HG03095 (cell line): ENCODE results near the gene TPK1.

Experiments used
- ATAC-seq: cut with Tn5 transposase; IDR thresholded peaks from one replicate; pipeline ENCODE4 v1.9.1; 2021; ENCODE audit warnings: moderate library complexity; ENCODE audit not compliant: unreplicated experiment

TPK1 gene

GRCh38 chr7:144488977-144489376 is 346.9 kb downstream of the TPK1 start:
- no peak for ATAC-seq

DNA sequence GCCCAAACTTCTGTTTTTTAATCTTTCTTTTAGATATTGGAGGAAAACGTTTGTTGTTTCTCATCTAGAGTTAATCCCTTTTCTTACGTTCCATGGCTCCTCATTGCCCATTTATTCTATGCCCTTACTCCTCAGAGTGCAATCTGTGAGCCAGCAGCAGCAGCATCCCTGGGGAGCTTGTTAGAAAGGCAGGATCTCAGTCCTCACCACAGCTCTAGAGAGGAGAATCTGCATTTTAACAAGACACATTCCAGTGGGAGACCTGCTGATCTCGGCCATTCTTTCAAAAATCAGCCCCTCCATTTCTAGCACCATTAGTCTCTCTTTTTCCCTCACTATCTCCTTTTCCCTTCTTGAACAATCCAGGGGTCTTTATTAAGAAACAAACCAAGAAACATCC is 348.0 kb downstream of the TPK1 start:
- no peak for ATAC-seq

DNA sequence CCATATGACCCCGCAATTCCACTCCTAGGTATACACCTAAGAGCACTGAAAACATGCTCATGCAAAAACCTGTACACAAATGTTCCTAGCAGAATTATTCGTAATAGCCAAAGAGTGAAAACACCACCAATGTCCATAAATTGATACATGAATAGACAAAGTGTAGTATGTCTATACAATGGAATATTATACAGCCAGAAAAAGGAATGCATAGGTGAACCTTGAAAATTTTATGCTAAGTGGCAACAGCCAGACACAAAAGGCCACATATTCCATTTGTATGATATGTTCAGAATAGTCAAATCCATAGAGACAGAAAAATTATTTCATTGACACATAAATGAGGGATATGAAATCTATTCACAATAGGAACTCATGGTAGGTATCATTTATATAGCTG is 351.4 kb downstream of the TPK1 start:
- no peak for ATAC-seq

GRCh38 chr7:144483189-144483588 is 352.7 kb downstream of the TPK1 start:
- no peak for ATAC-seq

- ATAC-seq = no peak
Measured at GRCh38 chr7:144481833-144482232, 354.0 kb downstream of the TPK1 start.

DNA sequence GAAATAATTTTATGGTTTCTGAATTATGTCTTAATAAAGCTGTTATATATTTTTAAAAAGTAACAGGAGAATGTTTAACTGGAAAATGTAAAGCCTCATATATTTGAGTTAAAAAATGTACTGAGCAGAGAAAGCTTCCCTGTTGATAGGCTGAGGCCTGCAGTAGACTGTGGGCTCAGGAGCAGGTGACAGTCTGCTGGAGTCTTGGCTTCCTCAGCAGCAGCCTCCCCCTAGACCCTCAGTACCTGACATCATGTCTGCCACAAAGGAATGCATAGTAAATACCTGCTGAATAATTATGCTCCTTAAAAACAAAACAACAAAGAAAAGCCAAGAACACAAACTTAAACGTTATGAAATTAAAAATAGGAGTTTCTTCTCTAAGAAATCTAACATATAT is 358.5 kb downstream of the TPK1 start:
- no peak for ATAC-seq

DNA sequence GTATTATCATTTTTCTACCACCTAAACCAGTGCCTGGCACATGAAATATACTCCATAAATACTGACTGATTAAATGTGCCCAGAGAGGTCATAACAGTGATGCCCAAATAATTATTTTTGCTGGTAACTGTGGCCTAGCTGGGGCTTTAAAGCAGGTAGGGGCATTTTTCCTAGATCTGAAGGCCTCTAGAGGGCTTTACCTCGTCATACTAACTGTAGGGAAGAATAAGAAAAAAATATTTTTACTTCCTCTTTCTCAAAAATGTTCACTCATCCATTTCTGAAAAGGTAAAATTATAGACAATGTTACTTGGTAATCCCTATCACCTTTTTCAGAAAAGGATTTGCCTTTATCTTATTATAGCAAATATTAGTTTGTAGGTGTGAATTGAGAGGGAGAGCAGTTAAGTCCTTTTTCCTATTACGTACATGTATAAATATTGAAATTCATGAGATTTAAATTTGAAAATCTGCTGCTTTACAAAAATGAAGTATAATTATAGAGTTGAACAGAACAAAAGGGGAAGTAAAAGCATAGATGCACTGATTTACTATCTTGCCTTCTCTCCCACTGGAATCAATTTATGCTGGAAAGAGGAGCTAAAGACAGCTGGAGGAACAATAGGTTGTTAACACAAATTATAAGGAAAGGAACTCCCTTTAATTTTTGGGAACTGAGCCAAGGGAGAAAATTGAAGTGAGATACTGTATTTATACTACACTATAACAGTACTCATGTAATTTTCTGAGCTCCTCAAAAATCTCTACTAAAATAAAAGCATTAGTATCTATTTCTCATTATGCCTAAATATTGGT is 360.8 kb downstream of the TPK1 start:
- ATAC-seq = no peak

DNA sequence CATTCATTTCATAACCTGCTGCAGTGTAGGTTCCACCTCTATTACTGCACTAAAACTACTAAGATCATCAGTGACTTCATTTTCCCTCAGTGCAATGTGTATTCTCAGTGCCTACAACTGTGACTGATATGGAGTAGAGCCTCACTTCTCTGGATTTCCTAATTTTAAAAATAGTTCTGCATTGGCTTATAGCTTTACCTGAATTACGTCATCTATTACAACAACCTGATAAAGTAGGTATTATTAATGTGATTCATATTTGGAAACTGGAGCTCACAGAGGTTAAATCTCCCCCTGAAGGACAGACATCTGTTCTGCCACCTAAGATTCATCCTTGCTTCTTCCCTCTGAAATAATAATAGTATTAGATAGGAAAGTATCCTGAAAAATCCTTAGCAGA is 361.5 kb downstream of the TPK1 start:
- no peak for ATAC-seq

GRCh38 chr7:144473908-144474307 is 361.9 kb downstream of the TPK1 start:
- ATAC-seq = no peak

GRCh38 chr7:144470078-144470477 is 365.8 kb downstream of the TPK1 start:
- no peak for ATAC-seq

DNA sequence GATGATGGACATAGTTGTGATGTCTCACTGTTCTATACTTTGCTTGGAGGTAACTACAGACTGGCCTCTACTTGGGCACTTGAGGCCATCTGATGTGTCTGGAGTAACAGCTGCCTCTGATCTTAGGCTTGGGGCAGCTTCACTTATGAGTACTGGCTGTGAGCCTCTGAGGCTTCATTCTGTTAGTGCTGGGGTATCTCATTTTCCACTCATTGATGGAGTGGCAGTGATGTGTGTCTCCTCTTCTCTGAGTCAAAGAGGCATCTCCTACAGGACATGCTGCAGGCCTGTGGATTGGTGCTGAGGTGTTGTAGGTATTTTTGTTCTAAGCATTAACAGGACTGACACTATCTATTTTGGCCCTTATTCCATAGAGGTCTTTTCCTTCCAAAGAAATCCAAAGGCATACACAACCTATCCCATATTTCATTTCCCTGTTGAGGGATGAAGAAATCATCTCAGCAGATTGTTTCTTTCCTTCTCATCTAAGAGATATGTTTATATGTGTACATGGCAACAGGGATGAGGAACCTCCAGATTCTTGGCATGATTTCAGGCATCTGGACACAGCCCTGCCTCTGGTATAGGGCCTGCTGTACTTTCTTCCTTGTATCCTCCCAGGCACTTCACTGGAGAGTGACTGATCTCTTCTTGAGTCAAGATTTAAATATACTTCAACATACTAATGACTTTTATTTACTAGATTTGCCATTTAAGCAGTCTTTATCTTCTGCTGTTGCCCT is 366.7 kb downstream of the TPK1 start:
- ATAC-seq = no peak

GRCh38 chr7:144459635-144460034 is 376.2 kb downstream of the TPK1 start:
- no peak for ATAC-seq

- no peak for ATAC-seq
Measured at GRCh38 chr7:144455040-144455404, 380.8 kb downstream of the TPK1 start.

DNA sequence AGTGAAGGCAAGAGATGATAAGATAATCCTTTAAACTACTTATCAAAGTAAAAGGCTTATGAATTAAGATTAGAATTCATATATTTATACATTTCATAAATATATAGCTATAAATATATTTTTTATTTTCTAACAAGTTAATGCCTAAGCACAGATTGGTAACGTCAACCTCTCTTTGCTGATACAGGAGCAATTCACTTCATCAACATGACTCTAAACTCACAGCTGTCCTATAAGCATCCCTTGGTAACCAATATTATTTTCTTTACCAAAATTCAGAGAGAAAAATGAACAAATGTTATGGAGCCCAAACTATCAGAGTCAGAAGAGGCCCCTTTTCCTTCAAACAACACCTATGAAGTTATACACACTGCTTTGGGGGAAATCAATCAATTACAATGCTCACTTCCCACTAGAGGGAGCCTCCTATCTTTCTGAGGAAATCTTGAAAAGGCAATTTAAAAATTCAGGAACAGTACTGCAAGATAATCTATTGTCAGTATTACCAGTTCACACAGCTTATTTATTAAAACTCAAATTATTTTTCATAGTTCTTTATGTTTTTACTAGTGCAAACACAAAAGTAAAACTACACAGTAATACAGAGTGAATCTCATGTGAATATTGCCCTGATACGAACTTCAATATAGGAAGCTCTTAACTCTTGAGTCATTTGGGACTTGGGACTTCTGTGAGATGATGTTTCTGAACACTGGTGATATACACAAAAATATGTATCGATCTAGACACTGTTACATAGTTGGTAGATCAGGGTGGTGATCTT is 381.4 kb downstream of the TPK1 start:
- ATAC-seq = no peak

DNA sequence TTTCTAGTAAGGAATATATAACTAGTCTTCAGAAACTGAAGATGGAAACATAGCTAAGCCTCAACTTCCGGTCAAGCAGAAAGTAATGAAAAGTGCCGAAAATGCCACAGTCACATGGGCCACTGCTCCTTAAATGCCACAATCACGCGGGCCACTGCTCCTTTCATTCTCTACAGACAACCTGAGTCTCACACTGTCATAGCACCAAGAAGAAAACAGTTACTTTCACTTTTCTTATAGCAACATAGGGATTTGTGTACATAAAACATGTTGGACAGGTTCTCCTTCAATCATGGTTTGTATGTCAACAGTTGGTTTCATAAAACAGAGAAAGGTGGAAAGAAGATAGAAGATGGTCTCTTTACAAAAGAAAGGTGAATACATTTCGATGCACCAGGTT is 383.8 kb downstream of the TPK1 start:
- ATAC-seq = no peak

- no peak for ATAC-seq
Measured at GRCh38 chr7:144445590-144445989, 390.3 kb downstream of the TPK1 start.

DNA sequence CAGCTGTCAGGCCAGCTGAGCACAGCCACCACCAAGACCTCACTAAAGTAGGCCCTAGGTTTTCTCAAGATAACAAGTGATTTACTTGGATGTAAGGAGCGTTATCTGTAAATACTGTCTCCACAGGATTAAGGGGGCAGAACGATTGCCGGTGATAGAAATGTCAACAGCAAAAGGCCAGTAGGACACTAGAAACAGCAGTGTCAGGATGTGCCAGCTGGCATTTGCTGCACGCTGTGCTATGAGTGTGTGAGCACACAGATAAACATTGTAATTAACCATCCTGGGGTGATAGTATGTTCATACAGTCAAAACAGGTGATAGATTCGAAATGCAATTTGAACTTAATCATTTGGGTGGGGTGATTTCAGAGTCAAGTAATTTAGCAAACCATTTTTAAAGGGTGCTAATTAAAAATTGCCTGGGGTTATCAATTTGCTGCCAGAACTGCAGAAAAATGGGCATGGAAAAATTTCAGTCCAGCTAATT is 396.1 kb downstream of the TPK1 start:
- ATAC-seq = no peak

- ATAC-seq = no peak
Measured at GRCh38 chr7:144438759-144439158, 397.1 kb downstream of the TPK1 start.

- peak; percentile 74 for ATAC-seq
Measured at GRCh38 chr7:144437370-144438191, 398.3 kb downstream of the TPK1 start.

- ATAC-seq = no peak
Measured at GRCh38 chr7:144436500-144436899, 399.4 kb downstream of the TPK1 start.

GRCh38 chr7:144428431-144428830 is 407.4 kb downstream of the TPK1 start:
- no peak for ATAC-seq
